ENCODE results near the gene JARID2. TPM values are rescaled to one million over a fixed set of nuclear protein-coding genes. Genes with fewer than 3 reads are reported as not detected.

JARID2 gene
- total RNA-seq, 2 experiments from 2014 or later: 25.4 to 25.5 TPM

DNA sequence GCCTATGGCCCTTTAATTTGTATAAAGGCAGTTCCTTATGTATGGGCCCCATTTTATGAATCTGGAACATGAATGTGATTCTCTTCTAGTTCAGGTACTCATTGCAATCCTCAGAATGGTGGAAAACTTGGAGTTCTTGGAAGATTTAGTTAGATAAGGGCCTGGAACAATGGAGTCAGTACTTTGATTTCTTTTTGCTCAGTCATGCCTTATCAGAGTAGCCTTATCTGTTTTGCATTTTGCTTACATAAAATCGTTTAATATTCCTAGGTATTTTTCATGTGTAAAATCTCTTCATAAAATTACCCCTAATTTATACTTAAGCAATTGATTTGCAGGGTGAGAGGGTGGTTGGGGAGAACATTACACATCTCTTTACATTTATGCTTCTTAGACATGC is 160.6 kb downstream of the JARID2 start:
- TF ChIP-seq, protein P1, sequence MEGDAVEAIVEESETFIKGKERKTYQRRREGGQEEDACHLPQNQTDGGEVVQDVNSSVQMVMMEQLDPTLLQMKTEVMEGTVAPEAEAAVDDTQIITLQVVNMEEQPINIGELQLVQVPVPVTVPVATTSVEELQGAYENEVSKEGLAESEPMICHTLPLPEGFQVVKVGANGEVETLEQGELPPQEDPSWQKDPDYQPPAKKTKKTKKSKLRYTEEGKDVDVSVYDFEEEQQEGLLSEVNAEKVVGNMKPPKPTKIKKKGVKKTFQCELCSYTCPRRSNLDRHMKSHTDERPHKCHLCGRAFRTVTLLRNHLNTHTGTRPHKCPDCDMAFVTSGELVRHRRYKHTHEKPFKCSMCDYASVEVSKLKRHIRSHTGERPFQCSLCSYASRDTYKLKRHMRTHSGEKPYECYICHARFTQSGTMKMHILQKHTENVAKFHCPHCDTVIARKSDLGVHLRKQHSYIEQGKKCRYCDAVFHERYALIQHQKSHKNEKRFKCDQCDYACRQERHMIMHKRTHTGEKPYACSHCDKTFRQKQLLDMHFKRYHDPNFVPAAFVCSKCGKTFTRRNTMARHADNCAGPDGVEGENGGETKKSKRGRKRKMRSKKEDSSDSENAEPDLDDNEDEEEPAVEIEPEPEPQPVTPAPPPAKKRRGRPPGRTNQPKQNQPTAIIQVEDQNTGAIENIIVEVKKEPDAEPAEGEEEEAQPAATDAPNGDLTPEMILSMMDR (IDR thresholded peaks at IDR 0.05): no peak
- Mint-ChIP-seq H3K4me1 (ENCODE audit: low read depth) (peaks cover 88% of the 10 kb centered on the region), H3K36me3 (ENCODE audit: low read depth) (peaks cover 11% of the 10 kb centered on the region), H3K4me3 (no peak overlapping the region), H3K27me3 (no peaks in the 10 kb centered on the region), H3K27ac (no peak overlapping the region), H3K9me3 (no peaks in the 10 kb centered on the region)
- intact Hi-C loops (cut with micrococcal nuclease): no loop called here
- ChIA-PET CTCF (no interaction called here), POLR2A (interaction anchor here (3.8 kb wide), 1 partner anchor 15 kb away, joined by 15 read pairs; no protein-coding TSS in a partner anchor)
- ATAC-seq: no peak
- no peak for DNase-seq

- DNase-seq (no peak), ATAC-seq (no peak)
- H3K27me3 Mint-ChIP-seq: no peaks in the 10 kb centered on the region
- TF ChIP-seq, protein P1 (IDR thresholded peaks at IDR 0.05): no peak
- H3K4me3 Mint-ChIP-seq: no peak overlapping the region
- H3K36me3 Mint-ChIP-seq (ENCODE audit: low read depth): peaks cover 24% of the 10 kb centered on the region
- intact Hi-C loops (cut with micrococcal nuclease): no loop called here
- H3K4me1 Mint-ChIP-seq (ENCODE audit: low read depth): peaks cover 86% of the 10 kb centered on the region
- ChIA-PET POLR2A (interaction anchor here (1.0 kb wide), 1 partner anchor 14 kb away, joined by 3 read pairs; no protein-coding TSS in a partner anchor), CTCF (interaction anchor here (0.9 to 1.2 kb wide), 2 partner anchors 11 to 14 kb away, joined by 3 to 6 read pairs; no protein-coding TSS in a partner anchor)
- H3K9me3 Mint-ChIP-seq: no peaks in the 10 kb centered on the region
- H3K27ac Mint-ChIP-seq: no peak overlapping the region
Measured at GRCh38 chr6:15408008-15408407, 162.1 kb downstream of the JARID2 start.

DNA sequence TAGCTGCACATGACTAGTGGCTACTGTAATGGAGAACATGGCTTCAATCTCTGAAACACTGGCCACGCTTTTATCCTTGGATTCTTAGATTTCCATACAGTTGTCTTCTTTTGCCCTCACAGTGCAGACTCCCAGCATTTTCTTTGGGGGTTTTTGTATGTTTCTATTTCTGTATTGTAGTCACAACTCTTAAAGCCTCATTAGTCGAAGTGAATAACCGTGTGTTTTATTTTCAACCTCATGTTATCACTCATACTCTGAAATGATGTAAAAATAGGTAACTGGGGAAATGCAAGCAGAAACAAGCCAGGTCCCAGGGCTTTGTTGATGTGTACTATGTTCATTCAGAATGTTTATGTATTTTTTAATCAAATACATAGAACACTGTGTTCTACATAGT is 162.9 kb downstream of the JARID2 start:
- intact Hi-C loops (cut with micrococcal nuclease): no loop called here
- no peak for ATAC-seq
- CTCF ChIA-PET: no interaction called here
- TF ChIP-seq, protein P1 (IDR thresholded peaks at IDR 0.05): no peak
- POLR2A ChIA-PET: interaction anchor here (0.5 kb wide), 1 partner anchor 534 kb away, joined by 3 read pairs; no protein-coding TSS in a partner anchor
- Mint-ChIP-seq H3K36me3 (ENCODE audit: low read depth) (peaks cover 25% of the 10 kb centered on the region), H3K27ac (no peak overlapping the region), H3K4me1 (ENCODE audit: low read depth) (peaks cover 86% of the 10 kb centered on the region), H3K27me3 (no peaks in the 10 kb centered on the region), H3K4me3 (no peak overlapping the region), H3K9me3 (no peaks in the 10 kb centered on the region)
- no peak for DNase-seq

DNA sequence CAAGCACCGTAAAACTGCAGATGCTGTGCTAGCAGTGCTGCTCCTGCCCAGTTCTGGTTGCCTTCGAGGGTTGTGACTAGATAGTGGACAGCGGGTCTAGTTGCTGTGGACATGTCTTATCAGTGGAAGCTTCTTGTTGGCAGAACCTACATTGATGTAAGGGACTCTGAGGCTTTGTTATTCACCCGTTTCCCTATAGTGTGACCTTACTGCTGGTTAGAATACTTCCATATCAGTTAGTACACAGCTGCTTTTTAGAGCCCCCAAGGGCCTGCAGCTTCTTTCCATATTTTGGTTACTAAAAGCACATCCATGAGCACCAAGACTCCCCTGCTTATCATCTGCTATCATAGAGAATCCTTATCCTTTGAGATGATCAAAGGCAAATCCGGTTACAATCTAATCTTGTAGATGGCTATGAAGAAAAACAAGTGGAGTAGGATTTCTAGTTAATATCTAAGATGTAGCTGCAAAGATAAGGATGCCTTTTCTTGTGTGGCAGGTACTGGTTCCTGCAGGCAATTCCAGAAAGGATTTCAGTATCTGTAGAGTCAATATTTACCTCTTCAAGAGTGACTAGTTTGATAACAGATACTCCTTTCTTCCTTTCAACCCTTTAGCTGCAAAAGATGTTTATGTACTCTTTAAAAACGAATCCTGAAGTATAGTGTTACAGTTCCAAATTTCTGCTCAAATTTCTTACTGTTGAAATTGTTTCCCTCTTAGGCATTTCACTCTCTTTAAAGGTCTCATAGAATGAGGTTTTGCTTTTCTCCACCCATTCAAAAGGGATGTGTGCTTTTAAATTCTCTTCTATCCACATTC is 163.6 kb downstream of the JARID2 start:
- H3K27ac Mint-ChIP-seq: peak overlapping the region; percentile 86
- no peaks in the 10 kb centered on the region for H3K9me3 Mint-ChIP-seq
- H3K36me3 Mint-ChIP-seq (ENCODE audit: low read depth): peaks cover 33% of the 10 kb centered on the region
- H3K4me3 Mint-ChIP-seq: no peak overlapping the region
- no peak for ATAC-seq
- TF ChIP-seq, protein P1 (IDR thresholded peaks at IDR 0.05): no peak
- H3K4me1 Mint-ChIP-seq (ENCODE audit: low read depth): peaks cover 86% of the 10 kb centered on the region
- H3K27me3 Mint-ChIP-seq: no peaks in the 10 kb centered on the region
- POLR2A ChIA-PET: interaction anchor here (0.5 to 0.6 kb wide), 2 partner anchors 133 to 535 kb away, joined by 3 read pairs; no protein-coding TSS in a partner anchor
- no peak for DNase-seq
- CTCF ChIA-PET: interaction anchor here (2.3 kb wide), 1 partner anchor 19 kb away, joined by 15 read pairs; no protein-coding TSS in a partner anchor
- intact Hi-C loops (cut with micrococcal nuclease): no loop called here

GRCh38 chr6:15410126-15410391 is 164.2 kb downstream of the JARID2 start:
- DNase-seq: no peak
- no peaks in the 10 kb centered on the region for H3K9me3 Mint-ChIP-seq
- ATAC-seq: no peak
- intact Hi-C loops (cut with micrococcal nuclease): no loop called here
- H3K27ac Mint-ChIP-seq: peak overlapping the region; percentile 86
- TF ChIP-seq, protein P1 (IDR thresholded peaks at IDR 0.05): no peak
- POLR2A ChIA-PET: no interaction called here
- H3K36me3 Mint-ChIP-seq (ENCODE audit: low read depth): peaks cover 34% of the 10 kb centered on the region
- no peaks in the 10 kb centered on the region for H3K27me3 Mint-ChIP-seq
- CTCF ChIA-PET: interaction anchor here (2.3 kb wide), 1 partner anchor 20 kb away, joined by 15 read pairs; no protein-coding TSS in a partner anchor
- H3K4me3 Mint-ChIP-seq: no peak overlapping the region
- peaks cover 82% of the 10 kb centered on the region for H3K4me1 Mint-ChIP-seq (ENCODE audit: low read depth)
